NCI-H510A (cell line): ENCODE results near the gene ATP8A2.

Experiments
- DNase-seq: peaks from one replicate; lab custom pipeline; 2025; lab: John Stamatoyannopoulos, UW

Gene ATP8A2

DNA sequence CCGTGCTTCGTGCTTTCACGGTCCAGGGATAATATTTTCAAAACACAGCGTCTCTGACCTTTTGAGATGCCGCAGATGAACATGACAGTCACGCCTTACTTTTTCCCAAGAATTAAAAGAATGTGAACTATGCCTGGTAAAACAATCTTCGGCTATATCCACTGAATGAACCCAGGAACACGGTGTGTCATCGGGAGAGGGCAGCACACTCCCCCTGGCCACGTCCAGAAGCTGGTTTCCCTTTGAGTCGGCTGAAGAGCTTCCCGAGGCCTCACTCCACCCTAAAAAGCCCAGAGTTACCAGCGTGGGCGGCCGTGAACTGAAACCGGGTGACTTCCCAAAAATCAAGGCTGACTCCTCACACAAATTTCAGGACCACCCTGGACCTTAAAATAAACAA is 702.9 kb downstream of the ATP8A2 start:
- DNase-seq, result no peak
